Measurements from ENCODE around the gene RAB29. TPM values are rescaled to one million over a fixed set of nuclear protein-coding genes. Genes with fewer than 3 reads are reported as not detected.

RAB29 gene
- polyA plus RNA-seq, 1 of the 3 experiments (the other 2 are of a cell fraction): 9.2 TPM

- Histone ChIP-seq H3F3A (replicated peaks; ENCODE audit: insufficient read depth) (no peaks in the 10 kb centered on the region), H3K27me3 (ENCODE audit: insufficient read depth) (no peaks in the 10 kb centered on the region), H3K9ac (peak overlapping the region; percentile 74; the same call in 1 of the 2 replicates), H3K79me2 (ENCODE audit: insufficient read depth) (peaks cover 19% of the 10 kb centered on the region; the same call in 1 of the 2 replicates), H3K4me3 (ENCODE audit: low read depth in 2 of 2, low read length in 1 of 2) (peak overlapping the region; percentile 77 to 94), H3K4me1 (ENCODE audit: control insufficient read depth in 1 of 2, insufficient read depth in 2 of 2, low read depth in 1 of 2, low read length in 1 of 2) (peaks cover 5 to 42% of the 10 kb centered on the region in 2 experiments; a peak in 2 of 4 replicates), H3K9me2 (no peaks in the 10 kb centered on the region), H3K4me2 (peak overlapping the region; percentile 95), H4K20me1 (ENCODE audit: insufficient read depth) (no peaks in the 10 kb centered on the region), H3K9me3 (no peaks in the 10 kb centered on the region), H3K27ac (ENCODE audit: low read depth in 2 of 2, low read length in 1 of 2) (peak overlapping the region in 1 of 2 experiments; percentile 48; a peak in 2 of 4 replicates), H2AFZ (ENCODE audit: low read depth) (no peak overlapping the region), H3K36me3 (replicated peaks in 1 of 2; ENCODE audit: control insufficient read depth in 1 of 2, insufficient read depth in 2 of 2, low read length in 1 of 2) (peaks cover 0 to 24% of the 10 kb centered on the region in 2 experiments)
- no peak for TF ChIP-seq MEF2A (IDR thresholded peaks at IDR 0.05; ENCODE audit: borderline replicate concordance, low read depth)
- no peak for TF ChIP-seq CHD2 (IDR thresholded peaks at IDR 0.05; ENCODE audit: low read length, partially characterized antibody)
- peak; percentile 59 for DNase-seq
- POLR2A ChIA-PET: interaction anchor here (1.4 kb wide), 1 partner anchor 38 kb away, joined by 4 read pairs; the partner anchor contains the start of gene PM20D1
- 55% methylated on average over 5 of the region's 5 CpGs for WGBS (ENCODE audit: low lambda C conversion rate)
- CTCF ChIA-PET: interaction anchor here (1.0 to 4.8 kb wide), 5 partner anchors 15 to 166 kb away, joined by 4 to 39 read pairs (median 14); no protein-coding TSS in a partner anchor
Observed at GRCh38 chr1:205811660-205812059, 36.4 kb upstream of the RAB29 start.

GRCh38 chr1:205810448-205811157 is 35.3 kb upstream of the RAB29 start:
- 93% methylated on average over 10 of the region's 12 CpGs for WGBS (ENCODE audit: low lambda C conversion rate)
- DNase-seq: no peak
- H3F3A ChIP-seq (replicated peaks; ENCODE audit: insufficient read depth): no peaks in the 10 kb centered on the region
- ChIA-PET POLR2A (no interaction called here), CTCF (interaction anchor here (0.8 to 4.8 kb wide), 10 partner anchors 9 to 174 kb away, joined by 3 to 39 read pairs (median 4); no protein-coding TSS in a partner anchor)
- no peaks in the 10 kb centered on the region for H3K27me3 ChIP-seq (ENCODE audit: insufficient read depth)
- no peak overlapping the region for H3K27ac ChIP-seq (ENCODE audit: low read depth in 2 of 2, low read length in 1 of 2)
- no peaks in the 10 kb centered on the region for H3K9me2 ChIP-seq
- no peaks in the 10 kb centered on the region for H3K9me3 ChIP-seq
- H4K20me1 ChIP-seq (ENCODE audit: insufficient read depth): no peaks in the 10 kb centered on the region
- H3K4me2 ChIP-seq: 0 out of 2 replicates have a peak overlapping the region, but pooled peaks have one; percentile 95
- no peak overlapping the region for H2AFZ ChIP-seq (ENCODE audit: low read depth)
- TF ChIP-seq RXRA (IDR thresholded peaks at IDR 0.05; ENCODE audit: borderline replicate concordance, low read depth): no peak
- peak; percentile 33 for TF ChIP-seq CTCF (IDR thresholded peaks at IDR 0.05)
- no peak for TF ChIP-seq MXI1 (IDR thresholded peaks at IDR 0.05; ENCODE audit: low read depth, low read length)
- no peak for TF ChIP-seq SMC3 (IDR thresholded peaks at IDR 0.05; ENCODE audit: low read depth, low read length)
- H3K79me2 ChIP-seq (ENCODE audit: insufficient read depth): peaks cover 19% of the 10 kb centered on the region; the same call in 1 of the 2 replicates
- H3K4me1 ChIP-seq (ENCODE audit: control insufficient read depth in 1 of 2, insufficient read depth in 2 of 2, low read depth in 1 of 2, low read length in 1 of 2): peaks cover 5 to 42% of the 10 kb centered on the region in 2 experiments; a peak in 2 of 4 replicates
- no peak overlapping the region for H3K9ac ChIP-seq
- H3K4me3 ChIP-seq (ENCODE audit: low read depth in 2 of 2, low read length in 1 of 2): no peak overlapping the region
- peaks cover 0 to 24% of the 10 kb centered on the region in 2 experiments for H3K36me3 ChIP-seq (replicated peaks in 1 of 2; ENCODE audit: control insufficient read depth in 1 of 2, insufficient read depth in 2 of 2, low read length in 1 of 2)

DNA sequence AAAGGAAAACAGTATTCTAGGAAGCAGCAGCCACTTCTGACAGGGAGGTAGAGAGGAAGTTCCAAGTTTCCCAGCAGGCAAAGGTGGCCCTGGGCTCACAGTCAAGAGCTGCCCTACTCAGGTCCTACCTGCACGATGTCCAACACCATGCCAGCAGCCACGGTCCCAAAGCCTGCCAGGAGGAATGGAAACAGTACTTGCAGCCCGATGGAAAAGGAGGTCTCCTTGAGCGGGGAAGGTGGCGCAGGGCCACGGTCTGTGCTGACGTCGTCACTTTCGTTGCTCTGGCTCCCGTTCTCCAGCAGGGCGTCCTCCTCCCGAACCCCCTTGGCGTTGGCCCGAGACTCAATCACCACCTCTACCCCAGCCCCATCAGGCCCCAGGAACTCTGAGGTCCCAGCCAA is 34.7 kb upstream of the RAB29 start:
- Histone ChIP-seq H3K4me3 (ENCODE audit: low read depth in 2 of 2, low read length in 1 of 2) (no peak overlapping the region), H3K27ac (ENCODE audit: low read depth in 2 of 2, low read length in 1 of 2) (no peak overlapping the region), H3F3A (replicated peaks; ENCODE audit: insufficient read depth) (no peaks in the 10 kb centered on the region), H3K36me3 (replicated peaks in 1 of 2; ENCODE audit: control insufficient read depth in 1 of 2, insufficient read depth in 2 of 2, low read length in 1 of 2) (peaks cover 0 to 24% of the 10 kb centered on the region in 2 experiments), H3K79me2 (ENCODE audit: insufficient read depth) (peaks cover 19% of the 10 kb centered on the region; the same call in 1 of the 2 replicates), H3K27me3 (ENCODE audit: insufficient read depth) (no peaks in the 10 kb centered on the region), H3K4me1 (ENCODE audit: control insufficient read depth in 1 of 2, insufficient read depth in 2 of 2, low read depth in 1 of 2, low read length in 1 of 2) (peaks cover 5 to 42% of the 10 kb centered on the region in 2 experiments; a peak in 2 of 4 replicates), H3K9ac (no peak overlapping the region), H3K4me2 (no peak overlapping the region), H2AFZ (ENCODE audit: low read depth) (no peak overlapping the region), H3K9me2 (no peaks in the 10 kb centered on the region), H4K20me1 (ENCODE audit: insufficient read depth) (no peaks in the 10 kb centered on the region), H3K9me3 (no peaks in the 10 kb centered on the region)
- 90% methylated on average over 5 of the region's 14 CpGs for WGBS (ENCODE audit: low lambda C conversion rate)
- CTCF ChIA-PET: interaction anchor here (0.9 to 4.8 kb wide), 8 partner anchors 10 to 173 kb away, joined by 3 to 39 read pairs (median 5); no protein-coding TSS in a partner anchor
- DNase-seq: no peak
- POLR2A ChIA-PET: no interaction called here
- TF ChIP-seq RXRA (IDR thresholded peaks at IDR 0.05; ENCODE audit: borderline replicate concordance, low read depth) (no peak), NFIC (IDR thresholded peaks at IDR 0.05; ENCODE audit: borderline replicate concordance) (no peak), GATA2 (CRISPR knock-in tag; IDR thresholded peaks at IDR 0.05) (no peak), TAF1 (IDR thresholded peaks at IDR 0.05; ENCODE audit: borderline replicate concordance, low read depth, low read length) (no peak), JUND (IDR thresholded peaks at IDR 0.05) (no peak), SMC3 (IDR thresholded peaks at IDR 0.05; ENCODE audit: low read depth, low read length) (no peak)
- TF ChIP-seq, protein P1, sequence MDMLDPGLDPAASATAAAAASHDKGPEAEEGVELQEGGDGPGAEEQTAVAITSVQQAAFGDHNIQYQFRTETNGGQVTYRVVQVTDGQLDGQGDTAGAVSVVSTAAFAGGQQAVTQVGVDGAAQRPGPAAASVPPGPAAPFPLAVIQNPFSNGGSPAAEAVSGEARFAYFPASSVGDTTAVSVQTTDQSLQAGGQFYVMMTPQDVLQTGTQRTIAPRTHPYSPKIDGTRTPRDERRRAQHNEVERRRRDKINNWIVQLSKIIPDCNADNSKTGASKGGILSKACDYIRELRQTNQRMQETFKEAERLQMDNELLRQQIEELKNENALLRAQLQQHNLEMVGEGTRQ (IDR thresholded peaks at IDR 0.05; ENCODE audit: borderline replicate concordance, low read depth, low read length): no peak
- TF ChIP-seq, protein P2, sequence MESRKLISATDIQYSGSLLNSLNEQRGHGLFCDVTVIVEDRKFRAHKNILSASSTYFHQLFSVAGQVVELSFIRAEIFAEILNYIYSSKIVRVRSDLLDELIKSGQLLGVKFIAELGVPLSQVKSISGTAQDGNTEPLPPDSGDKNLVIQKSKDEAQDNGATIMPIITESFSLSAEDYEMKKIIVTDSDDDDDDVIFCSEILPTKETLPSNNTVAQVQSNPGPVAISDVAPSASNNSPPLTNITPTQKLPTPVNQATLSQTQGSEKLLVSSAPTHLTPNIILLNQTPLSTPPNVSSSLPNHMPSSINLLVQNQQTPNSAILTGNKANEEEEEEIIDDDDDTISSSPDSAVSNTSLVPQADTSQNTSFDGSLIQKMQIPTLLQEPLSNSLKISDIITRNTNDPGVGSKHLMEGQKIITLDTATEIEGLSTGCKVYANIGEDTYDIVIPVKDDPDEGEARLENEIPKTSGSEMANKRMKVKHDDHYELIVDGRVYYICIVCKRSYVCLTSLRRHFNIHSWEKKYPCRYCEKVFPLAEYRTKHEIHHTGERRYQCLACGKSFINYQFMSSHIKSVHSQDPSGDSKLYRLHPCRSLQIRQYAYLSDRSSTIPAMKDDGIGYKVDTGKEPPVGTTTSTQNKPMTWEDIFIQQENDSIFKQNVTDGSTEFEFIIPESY (IDR thresholded peaks at IDR 0.05; ENCODE audit: borderline replicate concordance, low read depth): no peak
